Measurements from ENCODE around the gene GTF2IRD1. TPM values are rescaled to one million over a fixed set of nuclear protein-coding genes. Genes with fewer than 3 reads are reported as not detected.
"Not testable (repeated sequence)": the region's sequence is repeated elsewhere in the genome, so short reads cannot be mapped to it uniquely, and the experiment has no call there.

Gene GTF2IRD1
- total RNA-seq, 1 donor from 2014 or later, result 7.5 TPM

- intact Hi-C loops (cut with DNase I), result no loop called here
Observed at GRCh38 chr7:74525140-74525539, 71.4 kb downstream of the GTF2IRD1 start.

DNA sequence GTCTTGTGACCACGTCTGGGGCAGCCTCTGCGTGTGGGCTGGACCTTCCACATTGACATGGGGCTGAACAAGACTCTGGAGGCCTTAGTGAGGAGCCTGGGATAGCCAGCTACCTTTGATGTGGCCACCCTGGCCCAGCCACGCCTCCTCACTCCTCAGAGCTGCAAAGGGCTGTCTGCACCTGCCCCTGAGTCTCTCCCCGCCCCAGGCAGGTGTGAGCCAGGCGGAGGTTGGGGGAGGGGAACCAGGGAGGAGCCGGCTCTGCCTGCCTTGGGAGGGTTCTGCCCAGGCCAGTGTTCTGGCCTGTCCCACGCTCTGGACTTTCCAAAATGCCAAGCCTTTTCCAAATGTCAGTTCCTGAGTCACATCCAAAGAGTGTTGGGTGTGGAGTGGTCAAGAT lies 72.2 kb downstream of the GTF2IRD1 start:
- H3K4me3 ChIP-seq, result no peak overlapping the region
- H3K9me3 ChIP-seq, result no peaks in the 10 kb centered on the region
- TF ChIP-seq, protein P1, sequence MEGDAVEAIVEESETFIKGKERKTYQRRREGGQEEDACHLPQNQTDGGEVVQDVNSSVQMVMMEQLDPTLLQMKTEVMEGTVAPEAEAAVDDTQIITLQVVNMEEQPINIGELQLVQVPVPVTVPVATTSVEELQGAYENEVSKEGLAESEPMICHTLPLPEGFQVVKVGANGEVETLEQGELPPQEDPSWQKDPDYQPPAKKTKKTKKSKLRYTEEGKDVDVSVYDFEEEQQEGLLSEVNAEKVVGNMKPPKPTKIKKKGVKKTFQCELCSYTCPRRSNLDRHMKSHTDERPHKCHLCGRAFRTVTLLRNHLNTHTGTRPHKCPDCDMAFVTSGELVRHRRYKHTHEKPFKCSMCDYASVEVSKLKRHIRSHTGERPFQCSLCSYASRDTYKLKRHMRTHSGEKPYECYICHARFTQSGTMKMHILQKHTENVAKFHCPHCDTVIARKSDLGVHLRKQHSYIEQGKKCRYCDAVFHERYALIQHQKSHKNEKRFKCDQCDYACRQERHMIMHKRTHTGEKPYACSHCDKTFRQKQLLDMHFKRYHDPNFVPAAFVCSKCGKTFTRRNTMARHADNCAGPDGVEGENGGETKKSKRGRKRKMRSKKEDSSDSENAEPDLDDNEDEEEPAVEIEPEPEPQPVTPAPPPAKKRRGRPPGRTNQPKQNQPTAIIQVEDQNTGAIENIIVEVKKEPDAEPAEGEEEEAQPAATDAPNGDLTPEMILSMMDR (IDR thresholded peaks at IDR 0.05), result no peak
- intact Hi-C loops (cut with DNase I), result no loop called here
- H3K4me1 ChIP-seq, result no peaks in the 10 kb centered on the region
- peaks cover 10 to 37% of the 10 kb centered on the region in 2 donors for H3K36me3 ChIP-seq
- H3K27ac ChIP-seq, result no peak overlapping the region
- no peaks in the 10 kb centered on the region for H3K27me3 ChIP-seq
- no peak for DNase-seq (ENCODE audit: low spot score in 2 of 2)

More at GRCh38 chr7:74525140-74525539, 71.4 kb downstream of the GTF2IRD1 start:
- H3K36me3 ChIP-seq, result peaks cover 9 to 34% of the 10 kb centered on the region in 2 donors
- H3K9me3 ChIP-seq, result no peaks in the 10 kb centered on the region
- no peak for DNase-seq (ENCODE audit: low spot score in 2 of 2)
- no peak overlapping the region for H3K4me3 ChIP-seq
- no peak overlapping the region for H3K27ac ChIP-seq
- H3K4me1 ChIP-seq, result no peaks in the 10 kb centered on the region
- TF ChIP-seq, protein P1 (IDR thresholded peaks at IDR 0.05), result no peak
- no peaks in the 10 kb centered on the region for H3K27me3 ChIP-seq

- peaks cover 10 to 35% of the 10 kb centered on the region in 2 donors for H3K36me3 ChIP-seq
- no peak for DNase-seq (ENCODE audit: low spot score in 2 of 2)
- TF ChIP-seq, protein P1 (IDR thresholded peaks at IDR 0.05), result no peak
- H3K4me1 ChIP-seq, result no peaks in the 10 kb centered on the region
- H3K4me3 ChIP-seq, result no peak overlapping the region
- intact Hi-C loops (cut with DNase I), result no loop called here
- no peaks in the 10 kb centered on the region for H3K27me3 ChIP-seq
- no peaks in the 10 kb centered on the region for H3K9me3 ChIP-seq
- no peak overlapping the region for H3K27ac ChIP-seq
Observed at GRCh38 chr7:74526780-74527179, 73.1 kb downstream of the GTF2IRD1 start.

GRCh38 chr7:74527842-74528241 lies 74.1 kb downstream of the GTF2IRD1 start:
- no peak overlapping the region for H3K27ac ChIP-seq
- no peaks in the 10 kb centered on the region for H3K27me3 ChIP-seq
- no peaks in the 10 kb centered on the region for H3K9me3 ChIP-seq
- intact Hi-C loops (cut with DNase I), result no loop called here
- peaks cover 10 to 29% of the 10 kb centered on the region in 2 donors for H3K36me3 ChIP-seq
- TF ChIP-seq, protein P1 (IDR thresholded peaks at IDR 0.05), result no peak
- DNase-seq (ENCODE audit: low spot score in 2 of 2), result no peak
- H3K4me3 ChIP-seq, result no peak overlapping the region
- no peaks in the 10 kb centered on the region for H3K4me1 ChIP-seq

DNA sequence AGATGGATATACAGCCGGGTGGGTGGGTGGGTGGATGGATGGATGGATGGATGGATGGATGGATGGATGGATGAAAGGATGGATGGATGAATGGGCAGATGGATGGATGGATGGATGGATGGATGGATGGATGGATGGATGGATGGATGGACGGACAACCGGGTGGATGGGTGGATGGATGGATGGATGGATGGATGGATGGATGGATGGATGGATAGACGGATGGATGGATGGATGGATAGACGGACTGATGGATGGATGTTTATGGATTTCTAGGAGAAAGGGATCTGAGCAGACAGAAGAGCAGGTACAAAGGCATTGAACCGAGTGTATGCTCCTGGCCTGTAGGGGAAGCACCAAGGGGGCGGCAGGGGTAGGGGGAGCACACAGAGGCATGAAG lies 75.1 kb downstream of the GTF2IRD1 start:
- H3K27ac ChIP-seq; H3K27me3 ChIP-seq; intact Hi-C loops (cut with DNase I); H3K4me1 ChIP-seq; DNase-seq (ENCODE audit: low spot score in 2 of 2); H3K9me3 ChIP-seq; H3K4me3 ChIP-seq: not testable (repeated sequence)
- peaks cover 10 to 29% of the 10 kb centered on the region in 2 donors for H3K36me3 ChIP-seq

GRCh38 chr7:74535951-74536356 lies 82.2 kb downstream of the GTF2IRD1 start:
- no peaks in the 10 kb centered on the region for H3K9me3 ChIP-seq
- no peak overlapping the region for H3K27ac ChIP-seq
- H3K4me3 ChIP-seq, result no peak overlapping the region
- intact Hi-C loops (cut with DNase I), result no loop called here
- no peak for DNase-seq (ENCODE audit: low spot score in 2 of 2)
- H3K36me3 ChIP-seq, result peaks cover 0 to 25% of the 10 kb centered on the region in 2 donors
- TF ChIP-seq, protein P1 (IDR thresholded peaks at IDR 0.05), result no peak
- H3K27me3 ChIP-seq, result no peaks in the 10 kb centered on the region
- H3K4me1 ChIP-seq, result no peaks in the 10 kb centered on the region

DNA sequence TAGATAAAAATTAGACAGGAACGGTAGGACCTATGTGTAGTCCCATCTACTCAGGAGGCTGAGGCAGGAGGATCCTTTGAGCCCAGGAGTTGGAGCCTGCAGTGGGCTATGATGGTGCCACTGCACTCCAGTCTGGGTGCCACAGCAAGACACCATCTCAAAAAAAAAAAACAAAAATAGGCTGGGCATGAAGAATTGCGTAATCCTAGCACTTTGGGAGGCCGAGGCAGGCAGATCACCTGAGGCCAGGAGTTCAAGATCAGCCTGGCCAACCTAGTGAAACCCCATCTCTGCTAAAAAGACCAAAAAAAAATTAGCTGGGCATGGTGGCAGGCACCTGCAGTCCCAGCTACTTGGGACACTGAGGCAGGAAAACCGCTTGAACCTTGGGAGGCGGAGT lies 88.2 kb downstream of the GTF2IRD1 start:
- H3K9me3 ChIP-seq; H3K27me3 ChIP-seq; H3K27ac ChIP-seq; intact Hi-C loops (cut with DNase I); H3K4me3 ChIP-seq; H3K4me1 ChIP-seq; DNase-seq (ENCODE audit: low spot score in 2 of 2): not testable (repeated sequence)
- H3K36me3 ChIP-seq, result peaks cover 4 to 21% of the 10 kb centered on the region in 2 donors
